ENCODE data around the gene COL4A5. TPM values are rescaled to one million over a fixed set of nuclear protein-coding genes. Genes with fewer than 3 reads are reported as not detected.

COL4A5 gene
- total RNA-seq, 1 donor from 2014 or later = 413 TPM

DNA sequence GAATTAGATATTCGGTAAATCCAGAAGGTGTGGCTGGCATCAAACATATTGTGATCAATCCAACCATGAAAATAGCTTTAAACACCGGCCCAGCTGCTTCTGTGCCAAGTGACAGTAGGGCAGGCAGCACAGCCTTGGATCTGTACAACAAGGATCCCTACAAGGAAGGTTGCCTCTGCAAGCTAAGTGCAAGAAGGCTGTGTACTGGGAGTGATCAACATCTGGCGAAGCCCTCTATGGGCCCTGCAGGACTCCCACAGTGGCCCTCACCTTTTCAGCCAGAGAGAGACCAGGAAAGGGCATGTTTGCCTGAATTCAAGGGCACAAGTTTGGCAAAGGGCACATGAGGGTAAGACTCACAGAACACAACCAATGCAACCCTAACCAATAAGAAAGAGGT is 287.1 kb downstream of the COL4A5 start:
- no peaks in the 10 kb centered on the region for H3K4me1 Mint-ChIP-seq
- TF ChIP-seq CTCF (IDR thresholded peaks at IDR 0.05; ENCODE audit: unreplicated experiment) = no peak
- no peak for DNase-seq (ENCODE audit: low spot score in 2 of 2, unreplicated experiment in 2 of 2)
- no peaks in the 10 kb centered on the region for H3K9me3 Mint-ChIP-seq
- peaks cover 84% of the 10 kb centered on the region for H3K27me3 Mint-ChIP-seq (ENCODE audit: low read depth)
- no peaks in the 10 kb centered on the region for H3K36me3 Mint-ChIP-seq
- H3K27ac Mint-ChIP-seq = no peak overlapping the region
- H3K4me3 Mint-ChIP-seq = no peak overlapping the region

- Mint-ChIP-seq H3K9me3 (no peaks in the 10 kb centered on the region), H3K36me3 (no peaks in the 10 kb centered on the region), H3K27ac (no peak overlapping the region), H3K27me3 (ENCODE audit: low read depth) (peaks cover 96% of the 10 kb centered on the region), H3K4me1 (peaks cover 17% of the 10 kb centered on the region), H3K4me3 (no peak overlapping the region)
- TF ChIP-seq CTCF (IDR thresholded peaks at IDR 0.05; ENCODE audit: unreplicated experiment) = no peak
- DNase-seq (ENCODE audit: low spot score in 2 of 2, unreplicated experiment in 2 of 2) = no peak
These were observed 291.5 kb downstream of the COL4A5 start for GRCh38 chrX:108731153-108731552.

DNA sequence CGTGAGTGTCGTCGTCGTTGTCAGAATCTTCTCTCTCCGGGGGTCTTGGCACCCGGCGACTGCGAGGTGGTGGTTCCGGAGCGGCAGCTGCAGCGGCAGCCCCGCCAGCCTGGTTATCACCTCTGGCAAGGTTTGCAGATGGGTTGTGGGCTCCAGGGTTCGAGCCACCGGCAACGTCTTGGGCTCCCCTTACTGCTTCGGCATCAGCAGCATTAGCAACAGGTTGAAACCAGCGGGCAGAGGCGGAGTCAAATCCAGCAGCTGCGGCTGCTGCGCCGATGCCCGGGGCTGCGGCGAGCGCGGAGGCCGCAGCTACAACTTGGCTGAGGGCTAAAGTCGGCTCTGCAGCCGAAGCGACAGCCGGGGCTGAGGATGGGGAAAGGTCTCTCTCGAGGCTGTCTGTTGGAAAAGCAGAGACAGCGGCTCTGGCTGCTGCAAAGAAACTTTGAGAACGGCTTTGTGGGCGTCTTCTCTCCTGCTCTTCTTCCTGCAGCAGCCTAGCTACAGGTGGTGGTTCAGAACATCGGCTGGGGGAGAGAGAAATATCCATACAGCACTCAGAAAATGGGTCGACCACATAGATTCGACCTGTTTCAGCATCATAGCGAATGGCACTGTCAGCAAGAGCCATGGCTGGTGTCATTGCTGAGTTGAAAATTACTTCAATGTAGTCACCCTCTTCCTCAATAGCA is 293.1 kb downstream of the COL4A5 start:
- Mint-ChIP-seq H3K27ac (no peak overlapping the region), H3K27me3 (ENCODE audit: low read depth) (peaks cover 98% of the 10 kb centered on the region), H3K4me1 (peaks cover 19% of the 10 kb centered on the region), H3K36me3 (no peaks in the 10 kb centered on the region), H3K9me3 (no peaks in the 10 kb centered on the region), H3K4me3 (peak overlapping the region; percentile 59)
- no peak for DNase-seq (ENCODE audit: low spot score in 2 of 2, unreplicated experiment in 2 of 2)
- no peak for TF ChIP-seq CTCF (IDR thresholded peaks at IDR 0.05; ENCODE audit: unreplicated experiment)

DNA sequence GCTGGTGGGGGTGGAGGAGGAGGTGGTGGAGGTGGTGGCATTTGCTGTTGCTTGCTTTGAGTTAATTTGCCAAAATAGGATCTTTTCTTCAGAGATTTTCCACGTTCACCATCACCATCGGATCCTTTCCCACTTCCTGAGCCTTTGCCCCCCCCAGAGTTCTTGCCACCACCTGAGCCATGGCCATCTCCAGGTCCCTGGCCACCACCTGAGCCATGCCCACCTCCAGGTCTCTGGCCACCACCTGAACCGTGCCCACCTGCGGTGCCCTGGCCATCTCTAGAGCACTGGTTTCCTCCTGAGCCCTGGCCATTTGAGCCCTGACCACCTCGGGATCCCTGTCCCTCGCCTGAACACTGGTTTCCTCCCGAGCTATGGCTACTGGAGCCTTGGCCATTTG is 294.8 kb downstream of the COL4A5 start:
- TF ChIP-seq CTCF (IDR thresholded peaks at IDR 0.05; ENCODE audit: unreplicated experiment) = no peak
- H3K4me1 Mint-ChIP-seq = peaks cover 19% of the 10 kb centered on the region
- no peaks in the 10 kb centered on the region for H3K9me3 Mint-ChIP-seq
- peak overlapping the region; percentile 54 for H3K4me3 Mint-ChIP-seq
- peaks cover 95% of the 10 kb centered on the region for H3K27me3 Mint-ChIP-seq (ENCODE audit: low read depth)
- DNase-seq (ENCODE audit: low spot score in 2 of 2, unreplicated experiment in 2 of 2) = no peak
- H3K36me3 Mint-ChIP-seq = no peaks in the 10 kb centered on the region
- no peak overlapping the region for H3K27ac Mint-ChIP-seq

- DNase-seq (ENCODE audit: low spot score in 2 of 2, unreplicated experiment in 2 of 2) = no peak
- H3K27me3 Mint-ChIP-seq (ENCODE audit: low read depth) = peaks cover 93% of the 10 kb centered on the region
These were observed 295.5 kb downstream of the COL4A5 start for GRCh38 chrX:108735091-108735678.

More at GRCh38 chrX:108735091-108735678, 295.5 kb downstream of the COL4A5 start:
- peak overlapping the region; percentile 54 for H3K4me3 Mint-ChIP-seq
- H3K27ac Mint-ChIP-seq = no peak overlapping the region
- no peaks in the 10 kb centered on the region for H3K9me3 Mint-ChIP-seq
- no peaks in the 10 kb centered on the region for H3K36me3 Mint-ChIP-seq
- peaks cover 19% of the 10 kb centered on the region for H3K4me1 Mint-ChIP-seq
- TF ChIP-seq CTCF (IDR thresholded peaks at IDR 0.05; ENCODE audit: unreplicated experiment) = no peak

Measured in mesothelial cell of epicardium (in vitro differentiated cells).